Naive thymus-derived CD8-positive, alpha-beta T cell (primary cell): ENCODE results near the gene PPP1R7. TPM values are rescaled to one million over a fixed set of nuclear protein-coding genes. Genes with fewer than 3 reads are reported as not detected.

ENCODE experiments used
- ATAC-seq, 2 donors: fragments of 150-1000 bp; cut with Tn5 transposase in 1 of 2; sonication (Bioruptor Pico), chemical (Tn5 transposase) in 1 of 2; 1 replicate in 1 of 2; 2 replicates in 1 of 2; pipeline ENCODE4 v1.10.0; 2021; ENCODE audit warnings: mild to moderate bottlenecking in 2 of 2, moderate library complexity in 2 of 2
- POLR2A ChIA-PET: fragments of 350-600 bp; sonication (Branson Sonifier 250); formaldehyde crosslinking; loops from one replicate; lab custom pipeline; 2021; ENCODE audit warnings: antibody characterized with exemption; lab: Charles Lee
- DNase-seq, 10 donors: peaks; one replicate each; pipeline versions ENCODE4 v3.0.0 to v3.0.0-alpha.2; 2020 to 2022
- H3K27ac Mint-ChIP-seq, 10 donors: one replicate each; pipeline ENCODE4 v1.8.0; 2020 to 2022; ENCODE audit warnings: mild to moderate bottlenecking in 10 of 10, mixed read lengths in 10 of 10, moderate library complexity in 4 of 10, inconsistent platforms in 1 of 10
- H3K27me3 Mint-ChIP-seq, 5 donors: one replicate each; pipeline ENCODE4 v1.8.0; 2021 to 2022; ENCODE audit warnings: mixed read lengths in 5 of 5
- H3K36me3 Mint-ChIP-seq, 3 donors: one replicate each; pipeline ENCODE4 v1.8.0; 2020 to 2022; ENCODE audit warnings: mixed read lengths in 3 of 3, mild to moderate bottlenecking in 2 of 3, inconsistent platforms in 1 of 3
- H3K4me1 Mint-ChIP-seq, 4 donors: one replicate each; pipeline ENCODE4 v1.8.0; 2021 to 2022; ENCODE audit warnings: mixed read lengths in 4 of 4
- H3K4me3 Mint-ChIP-seq, 10 donors: one replicate each; pipeline ENCODE4 v1.8.0; 2020 to 2022; ENCODE audit warnings: mild to moderate bottlenecking in 10 of 10, mixed read lengths in 10 of 10, moderate library complexity in 6 of 10, inconsistent platforms in 1 of 10
- H3K9me3 Mint-ChIP-seq, 9 donors: one replicate each; pipeline ENCODE4 v1.8.0; 2020 to 2022; ENCODE audit warnings: mixed read lengths in 9 of 9, mild to moderate bottlenecking in 3 of 9, inconsistent platforms in 1 of 9, moderate library complexity in 1 of 9
- polyA plus RNA-seq, 3 donors: library from polyadenylated mRNA; unstranded; fragments of 300-500 nt; fragmentation: Illumina TruSeq; gene quantifications; one replicate each; pipeline ENCODE4 v1.2.3, GENCODE V29; 2021
- total RNA-seq, 8 experiments: library from RNA in 2 of 8; stranded (reverse) in 2 of 8; gene quantifications; one replicate each; pipeline ENCODE4 v1.2.3 and lab custom pipeline; 2021 to 2026

Gene PPP1R7
- total and polyA plus RNA-seq, 5 experiments from 2014 or later: 60.4 to 115 (median 109) TPM

DNA sequence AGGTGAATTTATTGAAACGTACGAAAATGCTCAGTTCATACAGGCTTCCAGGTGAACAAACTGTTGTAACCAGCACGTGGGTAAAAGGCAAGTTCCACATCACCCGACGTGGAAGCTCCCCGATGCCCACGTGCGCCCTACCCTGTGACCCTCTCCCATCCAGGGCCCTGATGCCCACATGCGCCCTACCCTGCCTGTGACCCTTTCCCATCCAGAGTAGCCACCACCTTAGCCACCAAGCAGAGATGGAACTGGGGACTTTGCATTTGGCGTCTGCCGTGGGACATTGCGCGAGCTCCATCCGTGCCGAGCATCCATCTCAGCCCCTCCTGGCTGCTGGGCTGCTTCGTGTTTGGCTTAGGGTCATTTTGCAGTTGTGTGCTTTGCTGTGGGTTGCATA, 75.7 kb downstream of the PPP1R7 start:
- Mint-ChIP-seq H3K4me1 (peaks cover 0 to 12% (median 4%) of the 10 kb centered on the region in 4 donors), H3K27ac (no peak overlapping the region), H3K4me3 (no peak overlapping the region), H3K36me3 (peaks cover 0 to 41% (median 11%) of the 10 kb centered on the region in 3 donors), H3K9me3 (no peaks in the 10 kb centered on the region), H3K27me3 (peaks cover 0 to 5% (median 0%) of the 10 kb centered on the region in 5 donors)
- POLR2A ChIA-PET: no interaction called here
- DNase-seq (no peak), ATAC-seq (no peak)

DNA sequence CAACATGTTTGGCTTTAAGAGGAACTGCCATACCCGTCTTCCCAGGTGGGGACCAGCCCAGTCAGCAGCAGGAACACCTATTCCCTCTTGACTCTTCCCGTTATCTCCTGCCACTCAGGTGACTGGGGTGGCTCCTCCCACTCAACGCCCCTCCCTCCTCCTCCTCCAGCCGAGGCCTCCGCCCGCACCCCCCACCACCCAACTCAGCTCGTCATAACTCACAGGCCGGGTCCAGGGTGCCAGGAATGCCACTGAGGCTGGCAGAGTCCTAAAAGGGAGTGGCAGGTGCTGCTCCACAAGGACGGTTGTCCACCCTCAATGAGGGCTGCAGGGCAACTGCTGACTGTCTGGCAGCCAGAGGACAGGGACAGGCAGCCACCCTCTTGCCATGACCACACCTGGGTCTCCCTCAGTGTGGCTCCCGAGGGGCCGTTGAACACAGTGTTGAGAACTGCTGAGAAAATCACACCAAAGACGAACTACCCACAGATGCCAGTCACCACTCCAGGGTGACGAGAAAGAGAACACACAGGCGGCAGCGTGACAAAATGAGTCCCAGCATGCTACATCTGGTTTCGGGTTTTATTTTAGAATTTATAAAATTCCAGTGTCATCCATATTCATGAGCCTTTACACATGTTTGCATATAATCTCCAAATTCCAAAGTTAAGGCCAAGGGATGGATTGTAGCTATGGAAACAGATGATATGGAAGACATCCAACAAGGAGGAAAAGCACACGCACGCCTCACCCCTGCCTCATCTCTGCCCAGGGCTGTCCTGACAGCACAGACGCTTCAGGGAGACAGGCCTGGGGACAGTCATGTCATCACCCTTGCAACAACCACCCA, 76.7 kb downstream of the PPP1R7 start:
- Mint-ChIP-seq H3K4me1 (peaks cover 0 to 12% (median 4%) of the 10 kb centered on the region in 4 donors), H3K27me3 (peaks cover 0 to 5% (median 0%) of the 10 kb centered on the region in 5 donors), H3K4me3 (no peak overlapping the region), H3K9me3 (no peaks in the 10 kb centered on the region), H3K27ac (no peak overlapping the region), H3K36me3 (peaks cover 6 to 50% (median 18%) of the 10 kb centered on the region in 3 donors)
- POLR2A ChIA-PET: no interaction called here
- DNase-seq (peak in 1 of 10 donors; percentile 59), ATAC-seq (no peak)

DNA sequence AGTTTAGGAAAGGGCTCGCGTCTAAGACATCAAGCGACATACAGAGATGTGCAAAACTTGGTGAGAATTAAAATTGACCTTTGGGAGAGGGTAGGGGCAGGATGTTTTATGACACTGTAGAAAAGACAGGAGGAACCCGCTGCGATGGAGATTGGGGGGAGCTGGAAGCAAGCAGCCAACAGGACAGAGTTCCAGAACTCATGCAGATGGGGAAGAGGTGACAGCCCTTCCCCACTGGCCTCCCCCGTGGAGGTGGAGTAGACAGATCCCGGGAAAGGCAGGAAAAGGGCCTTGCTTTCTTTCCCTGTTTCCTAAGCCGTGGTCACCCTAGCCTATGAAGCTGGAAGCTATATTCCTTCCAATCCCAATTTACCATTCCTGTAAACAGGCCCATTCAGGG, 77.3 kb downstream of the PPP1R7 start:
- no peak for DNase-seq
- H3K4me1 Mint-ChIP-seq: peaks cover 0 to 12% (median 4%) of the 10 kb centered on the region in 4 donors
- peaks cover 6 to 55% (median 18%) of the 10 kb centered on the region in 3 donors for H3K36me3 Mint-ChIP-seq
- ATAC-seq: no peak
- POLR2A ChIA-PET: no interaction called here
- no peak overlapping the region for H3K4me3 Mint-ChIP-seq
- H3K27ac Mint-ChIP-seq: no peak overlapping the region
- H3K27me3 Mint-ChIP-seq: peaks cover 0 to 1% (median 0%) of the 10 kb centered on the region in 5 donors
- no peaks in the 10 kb centered on the region for H3K9me3 Mint-ChIP-seq

DNA sequence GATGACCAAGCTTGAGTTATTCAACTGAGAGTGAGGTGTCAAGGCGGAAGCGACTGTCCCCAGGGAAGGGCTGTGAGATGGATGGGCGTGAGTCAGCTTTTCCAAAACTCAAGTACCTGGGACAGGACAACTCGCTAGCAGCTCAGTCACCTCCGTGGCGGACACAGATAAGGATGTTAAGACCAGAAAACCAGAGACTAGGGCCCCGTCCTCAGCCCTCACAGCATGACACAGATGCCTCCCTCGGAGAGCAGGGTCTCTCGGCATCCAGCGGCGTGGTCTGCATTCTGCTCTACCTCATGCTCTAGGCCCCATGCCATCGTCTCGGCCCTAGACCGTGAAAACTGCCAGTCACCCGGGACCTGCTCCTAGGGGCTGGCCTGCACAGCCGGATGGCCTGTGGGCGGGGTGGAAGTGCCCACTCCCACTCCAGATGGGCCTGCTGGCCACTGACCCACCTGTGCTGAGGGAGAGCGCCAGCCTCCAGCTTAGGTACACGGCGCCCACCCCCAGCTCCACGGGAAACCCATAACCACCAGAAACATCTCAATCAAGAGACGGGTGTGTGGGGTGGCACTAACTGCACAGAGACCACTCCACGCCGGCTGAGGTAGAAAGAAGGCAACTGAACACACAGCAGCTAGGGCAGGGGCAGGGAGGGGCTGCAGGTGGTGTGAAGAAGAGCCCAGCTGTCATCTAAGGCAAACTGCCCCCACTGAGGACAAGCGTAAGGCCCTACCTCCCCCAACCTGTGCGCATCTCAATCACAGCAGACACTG, 78.0 kb downstream of the PPP1R7 start:
- DNase-seq (no peak), ATAC-seq (no peak)
- H3K27me3 Mint-ChIP-seq: no peaks in the 10 kb centered on the region
- H3K36me3 Mint-ChIP-seq: peaks cover 6 to 62% (median 22%) of the 10 kb centered on the region in 3 donors
- no peaks in the 10 kb centered on the region for H3K9me3 Mint-ChIP-seq
- H3K4me1 Mint-ChIP-seq: peaks cover 0 to 12% (median 3%) of the 10 kb centered on the region in 4 donors
- POLR2A ChIA-PET: no interaction called here
- no peak overlapping the region for H3K4me3 Mint-ChIP-seq
- peak overlapping the region in 1 of 10 donors; percentile 40 for H3K27ac Mint-ChIP-seq

DNA sequence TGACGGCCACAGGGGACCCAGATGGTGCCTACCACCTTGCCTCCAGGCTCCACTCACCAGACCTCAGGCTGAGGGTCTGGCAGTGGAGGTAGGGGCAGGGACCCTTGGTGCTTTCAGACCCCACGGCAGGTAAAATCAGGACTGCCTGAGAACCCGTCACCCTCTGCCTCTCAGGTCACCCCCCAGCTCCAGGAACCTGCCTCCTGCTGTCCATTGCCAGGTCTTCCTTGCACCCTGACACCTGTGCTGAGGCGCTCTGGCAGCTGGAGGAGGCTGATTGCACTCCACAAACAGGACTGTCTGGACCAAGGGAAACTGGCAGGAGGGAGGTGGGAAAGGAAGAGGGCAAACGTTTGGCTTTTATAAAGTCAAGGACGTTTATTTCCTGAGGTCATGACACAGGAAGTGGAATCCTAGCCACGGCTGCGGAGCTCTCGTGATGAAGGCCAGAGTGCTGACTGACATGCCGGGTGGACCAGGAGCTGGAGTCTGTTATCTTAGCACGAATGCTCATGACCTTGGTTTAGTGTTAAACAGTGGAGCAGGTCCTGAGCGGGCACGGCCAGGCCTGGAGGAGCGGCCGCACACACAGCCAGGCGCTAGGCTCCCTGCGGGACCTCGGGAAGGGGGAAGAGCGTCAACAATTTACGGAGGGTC, 78.7 kb downstream of the PPP1R7 start:
- Mint-ChIP-seq H3K4me1 (peaks cover 0 to 10% (median 1%) of the 10 kb centered on the region in 4 donors), H3K27me3 (no peaks in the 10 kb centered on the region), H3K36me3 (peaks cover 6 to 69% (median 23%) of the 10 kb centered on the region in 3 donors), H3K27ac (no peak overlapping the region), H3K9me3 (no peaks in the 10 kb centered on the region), H3K4me3 (no peak overlapping the region)
- ATAC-seq (no peak), DNase-seq (no peak)
- POLR2A ChIA-PET: no interaction called here

DNA sequence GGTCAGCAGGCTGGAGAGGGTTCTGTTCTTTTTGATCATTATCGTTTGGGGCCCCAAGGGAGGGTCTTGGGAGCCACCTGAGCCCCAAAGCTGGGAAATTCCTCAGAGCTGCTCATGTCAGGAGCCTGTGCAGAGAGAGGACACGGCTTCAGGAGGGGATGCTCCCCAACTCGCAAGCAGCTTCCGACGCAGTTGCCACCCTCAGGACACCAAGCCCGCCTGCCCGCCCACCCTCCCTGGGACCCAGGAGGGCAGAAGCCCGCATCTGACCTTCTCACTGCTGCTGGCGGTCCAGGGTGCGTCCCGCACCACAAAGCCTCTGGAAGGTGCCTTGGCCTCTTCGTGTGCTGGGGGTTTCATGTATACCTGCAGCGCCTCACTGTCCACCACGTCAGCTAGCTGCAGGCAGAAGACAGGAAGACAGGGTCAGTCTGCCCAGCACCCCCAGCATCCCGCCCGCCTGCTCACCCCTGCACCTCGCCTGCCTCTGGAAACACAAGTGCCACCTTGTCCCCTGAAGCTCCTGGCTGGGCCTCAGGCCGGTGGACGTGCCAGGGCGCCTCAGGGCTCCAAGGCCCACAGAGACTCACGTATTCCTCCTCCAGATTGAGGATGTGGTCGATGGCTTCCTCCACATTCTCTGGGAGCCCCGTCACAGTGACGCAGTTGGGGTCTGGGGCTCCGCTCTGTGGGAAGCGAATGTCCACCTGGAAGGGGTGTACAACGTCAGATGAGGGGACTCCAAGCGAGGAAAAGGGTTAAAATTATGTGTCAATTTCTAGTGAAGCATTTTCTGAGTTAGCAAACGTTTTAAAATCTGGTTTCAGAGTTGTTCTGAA, 79.5 kb downstream of the PPP1R7 start:
- POLR2A ChIA-PET: no interaction called here
- peaks cover 6 to 77% (median 25%) of the 10 kb centered on the region in 3 donors for H3K36me3 Mint-ChIP-seq
- peaks cover 0 to 2% (median under 1%) of the 10 kb centered on the region in 4 donors for H3K4me1 Mint-ChIP-seq
- ATAC-seq: no peak
- no peak overlapping the region for H3K27ac Mint-ChIP-seq
- H3K27me3 Mint-ChIP-seq: no peaks in the 10 kb centered on the region
- no peaks in the 10 kb centered on the region for H3K9me3 Mint-ChIP-seq
- no peak for DNase-seq
- H3K4me3 Mint-ChIP-seq: no peak overlapping the region

DNA sequence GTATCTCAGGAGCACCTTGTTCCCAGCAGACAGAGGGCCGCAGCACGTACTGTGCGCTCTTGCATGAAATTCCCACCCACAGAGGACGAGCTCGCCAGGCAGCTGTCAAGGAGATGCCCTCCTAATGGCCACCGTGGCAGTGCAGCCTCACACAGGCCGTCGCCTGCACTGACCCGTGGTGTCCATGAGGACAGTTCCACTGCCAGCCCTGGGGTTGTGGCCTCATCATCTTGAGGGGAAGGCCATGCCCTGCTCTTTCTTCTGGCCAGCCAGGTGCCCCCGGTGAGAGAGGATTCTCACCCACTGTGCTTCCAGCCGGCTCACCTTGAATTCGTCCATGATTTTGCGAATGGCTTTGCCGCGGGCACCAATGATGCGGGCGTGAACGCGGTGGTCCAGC, 80.2 kb downstream of the PPP1R7 start:
- peaks cover 6 to 84% (median 30%) of the 10 kb centered on the region in 3 donors for H3K36me3 Mint-ChIP-seq
- POLR2A ChIA-PET: no interaction called here
- peaks cover 0 to 1% (median 0%) of the 10 kb centered on the region in 4 donors for H3K4me1 Mint-ChIP-seq
- ATAC-seq: no peak
- no peak for DNase-seq
- H3K4me3 Mint-ChIP-seq: no peak overlapping the region
- H3K27ac Mint-ChIP-seq: no peak overlapping the region
- no peaks in the 10 kb centered on the region for H3K27me3 Mint-ChIP-seq
- no peaks in the 10 kb centered on the region for H3K9me3 Mint-ChIP-seq

DNA sequence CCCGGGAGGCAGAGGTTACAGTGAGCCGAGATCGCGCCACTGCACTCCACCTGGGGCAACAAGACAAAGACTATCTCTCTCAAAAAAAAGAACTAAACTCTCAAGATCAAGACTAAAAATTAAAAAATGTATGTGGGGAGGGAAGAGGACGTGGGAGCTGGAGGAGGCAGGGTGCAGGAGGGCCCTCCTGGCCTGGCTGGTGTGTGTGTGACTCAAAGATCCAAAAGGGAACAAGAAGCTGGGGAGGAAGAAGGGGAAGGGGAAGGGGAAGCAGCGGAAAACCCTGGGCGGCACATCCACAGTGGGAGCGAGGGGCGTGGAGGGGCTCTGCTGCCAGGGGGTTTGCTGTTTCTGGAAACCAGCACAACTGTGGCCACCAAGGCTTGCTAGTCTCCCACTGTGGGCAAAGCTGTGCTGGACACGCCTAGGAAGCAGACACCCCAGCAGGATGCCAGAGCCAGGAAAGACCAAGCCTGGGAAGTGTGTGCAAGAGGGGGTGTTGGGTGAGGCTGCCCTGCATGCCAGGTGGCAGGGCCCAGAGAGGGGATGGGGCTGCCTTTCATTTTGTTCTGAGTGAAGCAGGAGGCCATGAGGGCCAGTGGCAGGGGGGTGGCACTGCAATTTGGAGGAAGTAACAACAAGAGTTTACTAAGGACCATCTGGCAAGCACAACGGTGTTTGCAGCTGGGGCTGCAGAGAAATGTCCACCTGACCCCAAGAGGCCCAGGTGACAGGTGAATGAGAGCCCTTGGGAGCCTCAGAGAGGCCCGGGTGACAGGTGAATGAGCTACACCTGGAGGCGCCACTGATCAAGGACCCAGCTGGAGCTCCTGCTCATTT, 82.7 kb downstream of the PPP1R7 start:
- no peak for ATAC-seq
- H3K27ac Mint-ChIP-seq: peak overlapping the region in 1 of 10 donors; percentile 71

More for the DNA sequence above, 82.7 kb downstream of the PPP1R7 start:
- H3K4me1 Mint-ChIP-seq: peaks cover 0 to 1% (median 0%) of the 10 kb centered on the region in 4 donors
- no peak for DNase-seq
- H3K9me3 Mint-ChIP-seq: no peaks in the 10 kb centered on the region
- H3K27me3 Mint-ChIP-seq: no peaks in the 10 kb centered on the region
- H3K4me3 Mint-ChIP-seq: no peak overlapping the region
- POLR2A ChIA-PET: interaction anchor here (0.7 to 0.8 kb wide), 2 partner anchors 83 to 98 kb away, joined by 4 read pairs; partner anchors contain the start of genes HDLBP and SEPTIN2
- H3K36me3 Mint-ChIP-seq: peaks cover 6 to 91% (median 38%) of the 10 kb centered on the region in 3 donors

Other genes starting within 250 kb of the PPP1R7 start
- not detected for gene CROCC2, start 244.1 kb upstream of the PPP1R7 start, total RNA-seq
- not detected for gene CROCC2, start 244.1 kb upstream of the PPP1R7 start, polyA plus RNA-seq
- gene SNED1, start 151.8 kb upstream of the PPP1R7 start, total RNA-seq: 10 to 100 TPM; 91.8 to 99.9 TPM
- 1 to 10 TPM in 2 of 3 donors, under 1 TPM in 1; 0.60 to 3.0 (median 1.4) TPM for gene SNED1, start 151.8 kb upstream of the PPP1R7 start, polyA plus RNA-seq
- gene MTERF4, start 48.2 kb upstream of the PPP1R7 start, total RNA-seq: 100 to 1,000 TPM; 265 to 270 TPM
- 10 to 100 TPM; 46.4 to 82.1 (median 57.8) TPM for gene MTERF4, start 48.2 kb upstream of the PPP1R7 start, polyA plus RNA-seq
- gene PASK, start 995 bp upstream of the PPP1R7 start, total RNA-seq: 100 to 1,000 TPM; 550 to 574 TPM
- gene PASK, start 995 bp upstream of the PPP1R7 start, polyA plus RNA-seq: 10 to 100 TPM; 68.3 to 78.7 (median 69.9) TPM
- gene ANO7, start 38.2 kb downstream of the PPP1R7 start, total RNA-seq: under 1 TPM; 0.57 to 0.77 TPM
- gene ANO7, start 38.2 kb downstream of the PPP1R7 start, polyA plus RNA-seq: under 1 TPM in 1 of 3 donors, not detected in 2; 0.16 TPM
- 100 to 1,000 TPM; 133 to 148 TPM for gene HDLBP, start 165.2 kb downstream of the PPP1R7 start, total RNA-seq
- gene HDLBP, start 165.2 kb downstream of the PPP1R7 start, polyA plus RNA-seq: 10 to 100 TPM; 32.2 to 71.1 (median 45.7) TPM
- gene SEPTIN2, start 165.5 kb downstream of the PPP1R7 start, total RNA-seq: 100 to 1,000 TPM; 303 to 309 TPM
- 100 to 1,000 TPM; 143 to 182 (median 144) TPM for gene SEPTIN2, start 165.5 kb downstream of the PPP1R7 start, polyA plus RNA-seq
- 10 to 100 TPM; 20.1 to 22.9 TPM for gene FARP2, start 205.8 kb downstream of the PPP1R7 start, total RNA-seq
- 1 to 10 TPM; 3.4 to 5.8 (median 4.0) TPM for gene FARP2, start 205.8 kb downstream of the PPP1R7 start, polyA plus RNA-seq